ENCODE data around the gene LGALS16.

LGALS16 gene

DNA sequence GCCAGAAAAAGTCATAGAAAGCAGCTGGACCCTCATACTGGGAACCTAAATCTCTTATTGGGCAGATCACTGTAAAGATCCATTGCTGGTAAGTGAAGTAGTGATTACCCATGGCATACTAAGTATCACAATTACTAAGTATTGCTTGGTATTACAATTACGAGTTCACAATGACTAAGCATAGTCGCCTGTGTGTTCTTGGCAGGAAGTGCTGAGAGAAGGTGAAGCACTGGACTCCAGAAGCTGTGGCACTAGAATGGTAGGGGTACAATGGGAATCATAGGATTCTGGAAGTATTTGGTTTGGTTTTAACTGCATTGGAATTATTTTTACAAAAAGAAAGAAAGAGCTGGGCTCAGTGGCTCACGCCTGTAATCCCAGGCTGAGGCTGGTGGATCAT, 20.3 kb downstream of the LGALS16 start:
- DNase-seq (ENCODE audit: extremely low read depth, low read depth) = no peak
- H3K4me3 ChIP-seq (replicated peaks; ENCODE audit: low read depth, low read length) = no peak overlapping the region
- TF ChIP-seq, protein P1, sequence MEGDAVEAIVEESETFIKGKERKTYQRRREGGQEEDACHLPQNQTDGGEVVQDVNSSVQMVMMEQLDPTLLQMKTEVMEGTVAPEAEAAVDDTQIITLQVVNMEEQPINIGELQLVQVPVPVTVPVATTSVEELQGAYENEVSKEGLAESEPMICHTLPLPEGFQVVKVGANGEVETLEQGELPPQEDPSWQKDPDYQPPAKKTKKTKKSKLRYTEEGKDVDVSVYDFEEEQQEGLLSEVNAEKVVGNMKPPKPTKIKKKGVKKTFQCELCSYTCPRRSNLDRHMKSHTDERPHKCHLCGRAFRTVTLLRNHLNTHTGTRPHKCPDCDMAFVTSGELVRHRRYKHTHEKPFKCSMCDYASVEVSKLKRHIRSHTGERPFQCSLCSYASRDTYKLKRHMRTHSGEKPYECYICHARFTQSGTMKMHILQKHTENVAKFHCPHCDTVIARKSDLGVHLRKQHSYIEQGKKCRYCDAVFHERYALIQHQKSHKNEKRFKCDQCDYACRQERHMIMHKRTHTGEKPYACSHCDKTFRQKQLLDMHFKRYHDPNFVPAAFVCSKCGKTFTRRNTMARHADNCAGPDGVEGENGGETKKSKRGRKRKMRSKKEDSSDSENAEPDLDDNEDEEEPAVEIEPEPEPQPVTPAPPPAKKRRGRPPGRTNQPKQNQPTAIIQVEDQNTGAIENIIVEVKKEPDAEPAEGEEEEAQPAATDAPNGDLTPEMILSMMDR (IDR thresholded peaks at IDR 0.05; ENCODE audit: low read depth, low read length, missing control alignments) = no peak

DNA sequence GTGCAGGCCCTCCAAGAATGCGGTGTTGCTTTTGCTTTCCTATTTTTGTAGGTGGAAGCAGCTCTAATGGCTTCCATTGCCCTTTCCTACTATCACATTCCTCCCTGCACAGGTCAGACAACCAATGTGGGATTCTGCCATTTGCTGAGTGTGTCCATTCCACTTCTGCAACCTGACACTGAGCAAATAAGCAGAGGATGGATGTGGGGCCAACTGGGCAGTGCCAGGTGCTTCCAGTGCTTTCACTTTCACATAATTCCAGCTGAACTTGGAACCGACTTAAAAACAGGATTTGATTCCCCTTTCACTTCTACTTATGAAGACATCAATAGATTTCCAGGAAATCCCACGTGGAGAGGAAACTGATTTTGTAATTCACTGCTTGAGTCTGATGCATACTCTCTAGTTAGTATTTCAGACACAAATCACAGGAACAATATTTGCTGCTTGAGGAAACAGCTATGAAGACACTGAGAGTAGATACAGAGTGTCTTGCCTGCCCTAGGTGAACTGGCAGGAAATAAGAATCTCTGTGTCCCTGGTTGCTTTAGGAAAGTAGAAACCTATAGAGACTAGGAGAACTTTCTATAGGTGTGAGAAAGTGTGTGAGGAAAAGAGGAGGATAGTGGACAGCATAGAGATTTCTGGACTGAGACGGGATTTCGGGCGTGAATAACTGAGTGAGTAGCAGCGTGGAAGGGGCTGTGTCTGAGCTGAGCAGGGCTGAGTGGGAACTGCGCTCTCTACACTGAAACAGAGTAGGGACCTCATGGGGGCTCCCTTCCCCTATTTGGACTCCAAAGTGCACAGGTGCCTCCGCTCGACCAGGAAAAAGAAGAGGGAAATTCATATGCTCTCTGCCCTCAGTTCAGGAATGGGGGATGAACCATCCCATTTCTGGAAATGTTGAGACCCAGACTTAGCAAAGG, 22.5 kb downstream of the LGALS16 start:
- TF ChIP-seq, protein P1 (IDR thresholded peaks at IDR 0.05; ENCODE audit: low read depth, low read length, missing control alignments) = no peak
- no peak for DNase-seq (ENCODE audit: extremely low read depth, low read depth)
- no peak overlapping the region for H3K4me3 ChIP-seq (replicated peaks; ENCODE audit: low read depth, low read length)

DNA sequence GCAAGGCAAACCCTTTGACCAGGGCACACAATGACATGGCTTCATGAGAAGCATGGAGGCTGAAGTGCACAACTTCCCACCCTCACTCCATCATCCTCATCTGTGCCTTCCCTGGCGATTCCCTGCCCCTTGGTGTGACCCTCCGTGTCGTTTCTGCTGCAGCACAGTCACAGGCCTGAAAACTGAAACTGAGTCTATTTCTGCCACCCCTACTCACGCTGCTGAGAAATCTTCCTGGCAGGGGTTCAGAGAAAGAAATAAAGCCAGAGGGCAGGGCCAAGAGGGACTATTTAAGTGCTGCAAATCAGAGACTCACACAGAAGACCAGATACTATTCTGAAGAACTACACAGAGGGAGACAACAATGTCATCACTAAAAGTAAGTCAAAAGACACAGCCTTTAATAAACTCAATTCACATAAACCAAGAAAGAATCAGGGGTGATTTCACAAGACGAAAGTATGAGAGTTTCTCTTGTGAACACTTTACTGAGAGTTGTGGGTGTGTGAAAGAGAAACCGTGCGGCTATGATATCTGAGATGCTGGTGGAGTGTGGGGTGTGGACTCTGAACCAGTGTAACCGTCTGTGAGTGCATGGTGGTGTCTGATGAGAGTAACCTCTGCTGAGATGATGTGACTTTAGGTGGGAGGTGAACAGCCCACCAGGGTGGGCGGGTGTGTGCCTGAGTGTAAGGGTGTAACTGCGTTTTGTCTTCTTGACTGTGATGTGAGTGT, 23.5 kb downstream of the LGALS16 start:
- DNase-seq (ENCODE audit: extremely low read depth, low read depth) = no peak
- H3K4me3 ChIP-seq (replicated peaks; ENCODE audit: low read depth, low read length) = no peak overlapping the region
- TF ChIP-seq, protein P1 (IDR thresholded peaks at IDR 0.05; ENCODE audit: low read depth, low read length, missing control alignments) = no peak

DNA sequence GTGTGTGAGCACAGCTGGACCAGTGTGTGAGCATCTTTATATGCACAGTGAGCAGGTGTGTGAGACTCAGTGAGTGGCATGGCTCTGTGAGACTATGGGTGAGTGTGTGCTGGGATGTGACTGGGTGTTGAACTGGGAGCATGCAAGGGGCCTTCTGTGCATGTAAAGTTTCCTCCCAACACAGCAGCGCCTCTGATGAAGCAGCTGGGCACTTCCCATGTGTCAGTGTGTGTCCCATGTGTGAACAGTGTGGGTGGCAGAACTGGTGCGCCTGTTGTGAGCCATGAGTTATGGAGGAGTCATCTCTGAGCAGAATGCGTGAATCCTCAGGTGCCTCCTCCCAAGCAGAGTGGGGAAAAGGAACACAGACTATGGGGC, 24.1 kb downstream of the LGALS16 start:
- no peak overlapping the region for H3K4me3 ChIP-seq (replicated peaks; ENCODE audit: low read depth, low read length)
- TF ChIP-seq, protein P1 (IDR thresholded peaks at IDR 0.05; ENCODE audit: low read depth, low read length, missing control alignments) = no peak

DNA sequence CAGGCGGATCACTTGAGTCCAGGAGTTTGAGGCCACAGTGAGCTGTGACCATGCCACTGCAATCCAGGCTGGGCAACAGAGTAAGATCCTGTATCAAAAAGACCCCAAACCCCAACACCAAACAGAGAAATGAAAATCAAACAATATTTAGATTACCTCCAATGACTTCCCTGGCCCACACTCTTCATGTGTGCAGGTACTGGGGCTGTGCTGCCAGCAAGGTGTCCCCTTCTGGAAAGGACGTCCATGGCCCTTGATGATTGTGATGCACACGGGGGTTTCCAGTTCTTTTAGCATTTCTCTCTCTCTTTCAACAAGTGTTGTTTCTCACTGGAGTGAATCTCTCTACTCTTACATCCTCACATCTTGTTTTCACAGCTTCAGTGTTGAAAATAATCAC, 24.9 kb downstream of the LGALS16 start:
- no peak overlapping the region for H3K4me3 ChIP-seq (replicated peaks; ENCODE audit: low read depth, low read length)
- no peak for DNase-seq (ENCODE audit: extremely low read depth, low read depth)
- TF ChIP-seq, protein P1 (IDR thresholded peaks at IDR 0.05; ENCODE audit: low read depth, low read length, missing control alignments) = no peak

More for the DNA sequence above, 24.1 kb downstream of the LGALS16 start:
- DNase-seq (ENCODE audit: extremely low read depth, low read depth) = no peak

DNA sequence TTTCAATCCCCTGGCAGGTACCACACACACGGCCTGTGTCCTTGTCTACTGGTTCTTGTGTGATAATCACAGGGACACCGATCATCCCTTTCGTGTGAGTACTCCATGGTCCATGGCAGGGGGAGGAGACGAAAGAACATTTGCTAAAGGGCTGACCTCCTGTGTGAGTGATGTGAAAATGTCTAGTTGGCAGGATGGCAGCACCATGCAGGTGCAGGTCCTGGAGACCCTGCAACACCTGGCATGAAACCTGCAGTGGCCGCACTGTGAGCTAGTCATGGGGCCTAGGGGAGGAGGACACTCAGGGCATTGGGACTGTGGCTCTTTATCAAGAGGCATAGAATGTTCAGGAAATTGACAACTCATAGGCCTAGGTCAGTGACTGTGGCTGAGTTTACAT, 25.7 kb downstream of the LGALS16 start:
- DNase-seq (ENCODE audit: extremely low read depth, low read depth) = no peak
- H3K4me3 ChIP-seq (replicated peaks; ENCODE audit: low read depth, low read length) = no peak overlapping the region
- TF ChIP-seq, protein P1 (IDR thresholded peaks at IDR 0.05; ENCODE audit: low read depth, low read length, missing control alignments) = no peak
